Neuronal stem cell (in vitro differentiated cells): ENCODE data around the gene FGFR3.

Experiments used
- DNase-seq: peaks from one replicate; pipeline ENCODE4 v3.0.0-alpha.2; 2013; ENCODE audit warnings: low spot score
- H2AFZ ChIP-seq: one replicate; pipeline ENCODE4 v1.6.1; 2013; ENCODE audit warnings: mild to moderate bottlenecking, low read length, inconsistent platforms
- H2AK5ac ChIP-seq: 2 replicates; pipeline ENCODE4 v1.6.1; 2013; ENCODE audit warnings: low read depth, mild to moderate bottlenecking, inconsistent platforms, low read length, moderate library complexity, mixed read lengths
- H2BK120ac ChIP-seq: 2 replicates; pipeline ENCODE4 v1.6.1; 2013; ENCODE audit warnings: low read depth, mild to moderate bottlenecking, inconsistent platforms, low read length, moderate library complexity, mixed read lengths
- H2BK12ac ChIP-seq: one replicate; pipeline ENCODE4 v1.6.1; 2013; ENCODE audit warnings: low read length, inconsistent platforms
- H2BK15ac ChIP-seq: 2 replicates; pipeline ENCODE4 v1.6.1; 2013; ENCODE audit warnings: mild to moderate bottlenecking, low read length, inconsistent platforms, mixed read lengths
- H2BK5ac ChIP-seq: one replicate; pipeline ENCODE4 v1.6.1; 2013; ENCODE audit warnings: inconsistent platforms, mild to moderate bottlenecking, low read length, moderate library complexity
- H3K14ac ChIP-seq: one replicate; pipeline ENCODE4 v1.6.1; 2013; ENCODE audit warnings: low read length, inconsistent platforms
- H3K18ac ChIP-seq: 2 replicates; pipeline ENCODE4 v1.6.1; 2013; ENCODE audit warnings: low read length, inconsistent platforms
- H3K23ac ChIP-seq: 2 replicates; pipeline ENCODE4 v1.6.1; 2013; ENCODE audit warnings: low read depth, mild to moderate bottlenecking, mixed read lengths, low read length, inconsistent platforms; ENCODE audit not compliant: poor library complexity
- H3K27ac ChIP-seq: replicated peaks from 3 replicates; pipeline ENCODE4 v1.5.1; 2013; ENCODE audit warnings: low read length, inconsistent platforms
- H3K27me3 ChIP-seq, 3 experiments: 2 replicates each; pipeline ENCODE4 v1.6.1; 2013; ENCODE audit warnings: low read length in 3 of 3, mild to moderate bottlenecking in 2 of 3, inconsistent platforms in 1 of 3, low read depth in 1 of 3, mixed read lengths in 1 of 3, moderate library complexity in 1 of 3; ENCODE audit not compliant: control insufficient read depth in 3 of 3, insufficient read depth in 3 of 3
- H3K36me3 ChIP-seq, 2 donors: replicated peaks in 1 of 2; 2 replicates each; pipeline ENCODE4 v1.6.1; 2013; ENCODE audit warnings: low read length in 2 of 2; ENCODE audit not compliant: control insufficient read depth in 2 of 2, insufficient read depth in 2 of 2
- H3K4ac ChIP-seq: 2 replicates; pipeline ENCODE4 v1.6.1; 2013; ENCODE audit warnings: inconsistent platforms, mild to moderate bottlenecking, low read length, moderate library complexity
- H3K4me1 ChIP-seq, 2 donors: 1 replicate in 1 of 2; 2 replicates in 1 of 2; pipeline ENCODE4 v1.6.1; 2013; ENCODE audit warnings: low read length in 2 of 2, low read depth in 1 of 2; ENCODE audit not compliant: control insufficient read depth in 2 of 2, insufficient read depth in 1 of 2
- H3K4me2 ChIP-seq: one replicate; pipeline ENCODE4 v1.6.1; 2013; ENCODE audit warnings: mild to moderate bottlenecking, low read length, inconsistent platforms; ENCODE audit not compliant: insufficient read depth, poor library complexity, severe bottlenecking
- H3K4me3 ChIP-seq, 2 donors: 2 replicates each; pipeline ENCODE4 v1.5.1; 2013; ENCODE audit warnings: low read length in 2 of 2, mild to moderate bottlenecking in 2 of 2, inconsistent platforms in 1 of 2, moderate library complexity in 1 of 2
- H3K79me1 ChIP-seq: one replicate; pipeline ENCODE4 v1.6.1; 2013; ENCODE audit warnings: low read depth, mild to moderate bottlenecking, inconsistent platforms, low read length, moderate library complexity
- H3K9ac ChIP-seq: one replicate; pipeline ENCODE4 v1.6.1; 2013; ENCODE audit warnings: mild to moderate bottlenecking, low read depth, low read length, inconsistent platforms; ENCODE audit not compliant: poor library complexity
- H3K9me3 ChIP-seq, 2 donors: replicated peaks in 1 of 2; 2 replicates each; pipeline versions ENCODE3 to v1.6.1; 2013; ENCODE audit warnings: low read length in 2 of 2, mild to moderate bottlenecking in 2 of 2, inconsistent platforms in 1 of 2, low read depth in 1 of 2, mixed read lengths in 1 of 2, moderate library complexity in 1 of 2; ENCODE audit not compliant: control insufficient read depth in 2 of 2, insufficient read depth in 1 of 2
- H4K8ac ChIP-seq: one replicate; pipeline ENCODE4 v1.6.1; 2013; ENCODE audit warnings: low read depth, mild to moderate bottlenecking, inconsistent platforms, low read length, moderate library complexity
- H4K91ac ChIP-seq: one replicate; pipeline ENCODE4 v1.6.1; 2013; ENCODE audit warnings: low read length, low read depth, mild to moderate bottlenecking, inconsistent platforms; ENCODE audit not compliant: poor library complexity
- WGBS, 2 donors: extraction: QIAGEN DNeasy Blood & Tissue Kit; methylation state at CpG; one replicate each; pipeline ENCODE4 v1.1.7; 2013; ENCODE audit warnings: missing lambda C conversion rate in 2 of 2, mixed read lengths in 1 of 2; ENCODE audit not compliant: insufficient read length in 2 of 2, insufficient replicate concordance in 1 of 2; ENCODE audit errors: extremely low coverage in 2 of 2; 5-methylcytosine and 5-hydroxymethylcytosine counted together

The FGFR3 gene

GRCh38 chr4:1841887-1842210 is 48.8 kb downstream of the FGFR3 start:
- Histone ChIP-seq H3K9ac (no peak overlapping the region), H2BK12ac (peak overlapping the region; percentile 46), H2AK5ac (no peak overlapping the region), H4K8ac (no peak overlapping the region), H3K36me3 (peaks cover 24 to 94% of the 10 kb centered on the region in 2 donors), H3K23ac (peak overlapping the region; percentile 47), H3K4ac (no peak overlapping the region), H3K4me2 (no peak overlapping the region), H2BK120ac (no peak overlapping the region), H2BK15ac (no peak overlapping the region), H2AFZ (no peak overlapping the region), H3K14ac (no peak overlapping the region), H2BK5ac (peak overlapping the region; percentile 87), H3K4me1 (no peaks in the 10 kb centered on the region), H3K27ac (no peak overlapping the region), H4K91ac (no peak overlapping the region), H3K9me3 (peaks cover 0 to 2% of the 10 kb centered on the region in 2 donors), H3K18ac (no peak overlapping the region), H3K79me1 (peaks cover 5% of the 10 kb centered on the region), H3K4me3 (peak overlapping the region in 1 of 2 donors; percentile 11), H3K27me3 (no peaks in the 10 kb centered on the region)
- no CpG with 5 or more reads among the region's 9 CpGs for WGBS, 2 donors
- no peak for DNase-seq

DNA sequence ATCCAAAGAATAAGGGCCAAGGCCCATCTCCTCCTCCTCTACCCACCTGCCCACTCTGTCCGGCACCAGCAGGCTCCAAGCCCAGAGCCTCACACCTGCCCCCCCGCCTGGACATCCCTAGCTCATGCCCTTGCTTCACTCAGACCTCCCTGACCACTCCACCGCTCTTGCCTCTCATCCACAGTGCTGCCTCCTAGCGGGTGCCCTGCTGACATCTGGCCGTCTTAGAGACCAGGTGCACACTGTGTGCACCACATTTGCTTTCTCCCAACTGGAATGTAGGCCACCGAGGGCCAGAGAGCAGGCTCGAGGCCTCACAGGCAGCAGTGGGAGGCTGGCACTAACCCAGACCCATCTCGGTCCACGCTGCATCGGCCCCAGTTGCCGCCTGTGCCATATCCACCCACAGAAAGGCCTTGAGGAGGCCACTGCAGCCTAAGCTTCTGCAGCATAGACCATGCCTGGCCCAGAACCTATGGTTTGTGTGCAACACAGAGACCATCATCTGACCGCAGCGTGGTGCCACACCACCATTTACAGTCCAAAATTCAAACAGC is 49.3 kb downstream of the FGFR3 start:
- H3K27ac ChIP-seq = no peak overlapping the region
- peak overlapping the region; percentile 16 for H2BK12ac ChIP-seq
- WGBS, 2 donors = no CpG with 5 or more reads among the region's 13 CpGs
- peak overlapping the region; percentile 65 for H3K23ac ChIP-seq
- no peak overlapping the region for H2BK120ac ChIP-seq
- peak overlapping the region; percentile 44 for H3K9ac ChIP-seq
- peaks cover 0 to 2% of the 10 kb centered on the region in 2 donors for H3K9me3 ChIP-seq
- H3K4me2 ChIP-seq = no peak overlapping the region
- H3K4me1 ChIP-seq = no peaks in the 10 kb centered on the region
- peaks cover 23 to 94% of the 10 kb centered on the region in 2 donors for H3K36me3 ChIP-seq
- H2AK5ac ChIP-seq = no peak overlapping the region
- H2AFZ ChIP-seq = no peak overlapping the region
- no peak overlapping the region for H4K8ac ChIP-seq
- H2BK5ac ChIP-seq = peak overlapping the region; percentile 87
- DNase-seq = no peak
- H3K4ac ChIP-seq = no peak overlapping the region
- H2BK15ac ChIP-seq = no peak overlapping the region
- no peaks in the 10 kb centered on the region for H3K27me3 ChIP-seq
- H3K18ac ChIP-seq = no peak overlapping the region
- H3K4me3 ChIP-seq = no peak overlapping the region
- no peak overlapping the region for H3K14ac ChIP-seq
- H3K79me1 ChIP-seq = peaks cover 5% of the 10 kb centered on the region
- H4K91ac ChIP-seq = no peak overlapping the region

DNA sequence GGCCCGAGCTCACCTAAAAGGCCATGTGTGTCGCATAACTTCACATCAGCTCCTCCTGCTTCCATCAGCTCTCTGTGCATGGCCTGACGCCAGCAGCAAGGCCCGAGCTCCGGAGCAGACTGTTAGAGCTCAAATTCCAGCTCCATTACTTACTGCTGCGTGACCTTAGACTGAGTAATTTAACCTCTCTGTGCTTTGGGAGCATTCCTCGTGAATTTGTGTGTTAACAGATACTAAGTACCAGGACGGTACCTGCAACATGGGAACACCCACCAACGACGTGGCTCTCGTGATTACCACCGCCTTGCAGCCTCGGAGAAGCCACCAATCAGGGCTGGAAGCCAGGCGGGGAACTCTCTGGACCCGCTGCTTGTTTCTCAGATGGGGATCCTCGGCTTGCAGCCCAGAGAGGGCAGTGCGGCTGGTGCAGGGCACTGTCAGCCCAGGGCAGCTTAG is 49.9 kb downstream of the FGFR3 start:
- Histone ChIP-seq H3K9me3 (peaks cover 0 to 2% of the 10 kb centered on the region in 2 donors), H3K4ac (no peak overlapping the region), H2AFZ (no peak overlapping the region), H3K9ac (no peak overlapping the region), H2BK12ac (peak overlapping the region; percentile 16), H3K36me3 (peaks cover 23 to 95% of the 10 kb centered on the region in 2 donors), H3K79me1 (peaks cover 5% of the 10 kb centered on the region), H3K23ac (peak overlapping the region; percentile 65), H3K4me2 (no peak overlapping the region), H2BK15ac (no peak overlapping the region), H2AK5ac (no peak overlapping the region), H3K27ac (no peak overlapping the region), H3K4me3 (no peak overlapping the region), H3K14ac (no peak overlapping the region), H3K27me3 (no peaks in the 10 kb centered on the region), H3K4me1 (no peaks in the 10 kb centered on the region), H2BK120ac (no peak overlapping the region), H3K18ac (no peak overlapping the region), H4K8ac (no peak overlapping the region), H4K91ac (no peak overlapping the region), H2BK5ac (peak overlapping the region; percentile 75)
- DNase-seq = no peak
- no CpG with 5 or more reads among the region's 17 CpGs for WGBS, 2 donors

DNA sequence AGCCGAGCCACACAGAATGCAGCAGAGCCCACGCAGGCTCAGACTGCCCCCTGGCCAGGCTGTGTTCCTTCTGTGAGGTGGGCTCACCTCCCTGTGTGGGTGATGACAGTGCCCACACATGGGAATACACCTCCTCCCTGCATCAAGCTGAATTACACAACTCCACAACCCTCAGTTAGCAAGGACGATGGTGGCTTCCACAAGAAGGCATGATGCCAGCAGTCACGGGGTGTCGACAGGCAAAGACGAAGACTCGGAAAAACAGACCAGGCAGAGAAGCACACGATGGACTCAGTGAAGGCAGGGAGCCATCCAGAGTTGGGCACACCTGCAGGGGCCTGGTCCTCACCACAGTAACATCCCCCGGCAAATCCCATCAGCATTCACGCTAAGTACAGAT is 50.8 kb downstream of the FGFR3 start:
- Histone ChIP-seq H3K4me3 (no peak overlapping the region), H3K14ac (no peak overlapping the region), H4K8ac (no peak overlapping the region), H3K23ac (no peak overlapping the region), H3K9ac (no peak overlapping the region), H2BK15ac (no peak overlapping the region), H3K4ac (no peak overlapping the region), H3K18ac (no peak overlapping the region), H3K27me3 (no peaks in the 10 kb centered on the region), H3K27ac (no peak overlapping the region), H3K36me3 (peaks cover 23 to 90% of the 10 kb centered on the region in 2 donors), H2BK12ac (no peak overlapping the region), H2AK5ac (no peak overlapping the region), H3K4me1 (no peaks in the 10 kb centered on the region), H3K4me2 (no peak overlapping the region), H3K79me1 (peaks cover 5% of the 10 kb centered on the region), H2AFZ (no peak overlapping the region), H4K91ac (no peak overlapping the region), H2BK120ac (no peak overlapping the region), H3K9me3 (peaks cover 0 to 2% of the 10 kb centered on the region in 2 donors), H2BK5ac (no peak overlapping the region)
- no CpG with 5 or more reads among the region's 10 CpGs for WGBS, 2 donors
- no peak for DNase-seq
